ENCODE results near the gene CDH22.

Gene CDH22

GRCh38 chr20:46328200-46328882 is 20.0 kb upstream of the CDH22 start:
- Histone ChIP-seq H3K36me3 (no peaks in the 10 kb centered on the region), H3K4me3 (ENCODE audit: low read depth, low read length) (no peak overlapping the region), H3K9me3 (ENCODE audit: severe bottlenecking) (no peaks in the 10 kb centered on the region), H3K27me3 (ENCODE audit: insufficient read depth, low read depth, severe bottlenecking) (no peaks in the 10 kb centered on the region), H3K27ac (peak overlapping the region; percentile 45; the same call in 1 of the 2 replicates)
- TF ChIP-seq CTCF (IDR thresholded peaks at IDR 0.05; ENCODE audit: low read depth, low read length) = no peak
- DNase-seq = peak; percentile 42

GRCh38 chr20:46327557-46327956 is 19.3 kb upstream of the CDH22 start:
- no peak for TF ChIP-seq CTCF (IDR thresholded peaks at IDR 0.05; ENCODE audit: low read depth, low read length)
- Histone ChIP-seq H3K27me3 (ENCODE audit: insufficient read depth, low read depth, severe bottlenecking) (no peaks in the 10 kb centered on the region), H3K27ac (no peak overlapping the region), H3K9me3 (ENCODE audit: severe bottlenecking) (no peaks in the 10 kb centered on the region), H3K4me3 (ENCODE audit: low read depth, low read length) (no peak overlapping the region), H3K36me3 (no peaks in the 10 kb centered on the region)
- no peak for DNase-seq

- no peak for TF ChIP-seq CTCF (IDR thresholded peaks at IDR 0.05; ENCODE audit: low read depth, low read length)
- Histone ChIP-seq H3K27me3 (ENCODE audit: insufficient read depth, low read depth, severe bottlenecking) (no peaks in the 10 kb centered on the region), H3K27ac (no peak overlapping the region), H3K4me3 (ENCODE audit: low read depth, low read length) (no peak overlapping the region), H3K36me3 (no peaks in the 10 kb centered on the region), H3K9me3 (ENCODE audit: severe bottlenecking) (no peaks in the 10 kb centered on the region)
- DNase-seq = no peak
These were observed 17.5 kb upstream of the CDH22 start for GRCh38 chr20:46325789-46326188.

- DNase-seq = peak; percentile 68
- Histone ChIP-seq H3K9me3 (ENCODE audit: severe bottlenecking) (no peaks in the 10 kb centered on the region), H3K36me3 (no peaks in the 10 kb centered on the region), H3K27ac (no peak overlapping the region), H3K4me3 (ENCODE audit: low read depth, low read length) (no peak overlapping the region), H3K27me3 (ENCODE audit: insufficient read depth, low read depth, severe bottlenecking) (no peaks in the 10 kb centered on the region)
- TF ChIP-seq CTCF (IDR thresholded peaks at IDR 0.05; ENCODE audit: low read depth, low read length) = peak; percentile 50
These were observed 16.8 kb upstream of the CDH22 start for GRCh38 chr20:46324960-46325703.

- DNase-seq = no peak
- Histone ChIP-seq H3K9me3 (ENCODE audit: severe bottlenecking) (no peaks in the 10 kb centered on the region), H3K27ac (no peak overlapping the region), H3K27me3 (ENCODE audit: insufficient read depth, low read depth, severe bottlenecking) (no peaks in the 10 kb centered on the region), H3K36me3 (no peaks in the 10 kb centered on the region), H3K4me3 (ENCODE audit: low read depth, low read length) (no peak overlapping the region)
- TF ChIP-seq CTCF (IDR thresholded peaks at IDR 0.05; ENCODE audit: low read depth, low read length) = no peak
These were observed 16.1 kb upstream of the CDH22 start for GRCh38 chr20:46324379-46324778.

Measured in WERI-Rb-1 (cell line).